Endodermal cell (in vitro differentiated cells): ENCODE results near the gene LRBA. TPM values are rescaled to one million over a fixed set of nuclear protein-coding genes. Genes with fewer than 3 reads are reported as not detected.

Experiments
- DNase-seq: peaks from one replicate; pipeline ENCODE4 v3.0.0-alpha.2; 2017
- H3K27ac ChIP-seq: 2 replicates; pipeline ENCODE4 v1.5.1; 2013; ENCODE audit warnings: mild to moderate bottlenecking, low read depth, low read length, moderate library complexity
- H3K27me3 ChIP-seq: 2 replicates; pipeline ENCODE4 v1.6.1; 2013; ENCODE audit warnings: mild to moderate bottlenecking, low read length, moderate library complexity; ENCODE audit not compliant: insufficient read depth, control insufficient read depth, poor library complexity, severe bottlenecking
- H3K36me3 ChIP-seq: 2 replicates; pipeline ENCODE4 v1.7.0; 2013; ENCODE audit warnings: mild to moderate bottlenecking, low read length, moderate library complexity; ENCODE audit not compliant: control insufficient read depth, insufficient read depth
- H3K4me1 ChIP-seq: one replicate; pipeline ENCODE4 v1.7.0; 2013; ENCODE audit warnings: low read length; ENCODE audit not compliant: control insufficient read depth, insufficient read depth
- H3K4me3 ChIP-seq: 2 replicates; pipeline ENCODE4 v1.5.1; 2013; ENCODE audit warnings: mild to moderate bottlenecking, low read length, moderate library complexity
- H3K9ac ChIP-seq: 2 replicates; pipeline ENCODE4 v1.6.1; 2013; ENCODE audit warnings: mild to moderate bottlenecking, low read length, moderate library complexity; ENCODE audit not compliant: poor library complexity, severe bottlenecking; ENCODE audit errors: extremely low read depth
- H3K9me3 ChIP-seq: 2 replicates; pipeline ENCODE4 v1.6.1; 2013; ENCODE audit warnings: mild to moderate bottlenecking, low read length, moderate library complexity; ENCODE audit not compliant: control insufficient read depth
- H3K27ac Mint-ChIP-seq: 2 replicates; pipeline ENCODE4 v1.8.0; 2020; ENCODE audit warnings: mixed read lengths
- H3K27me3 Mint-ChIP-seq: 2 replicates; pipeline ENCODE4 v1.8.0; 2021; ENCODE audit warnings: mild to moderate bottlenecking, mixed read lengths; ENCODE audit not compliant: insufficient read depth
- H3K36me3 Mint-ChIP-seq: 2 replicates; pipeline ENCODE4 v1.8.0; 2020; ENCODE audit warnings: low read depth, mixed read lengths
- H3K4me1 Mint-ChIP-seq: 2 replicates; pipeline ENCODE4 v1.8.0; 2020; ENCODE audit warnings: mixed read lengths
- H3K4me3 Mint-ChIP-seq: 2 replicates; pipeline ENCODE4 v1.8.0; 2020; ENCODE audit warnings: mild to moderate bottlenecking, moderate library complexity, mixed read lengths
- H3K9me3 Mint-ChIP-seq: 2 replicates; pipeline ENCODE4 v1.8.0; 2020; ENCODE audit warnings: mild to moderate bottlenecking, mixed read lengths
- CTCF ChIP-seq: fragments of 200-600 bp; sonication (generic); conservative IDR thresholded peaks from 2 replicates; pipeline ENCODE4 v1.5.0; 2021; ENCODE audit warnings: antibody characterized with exemption, mild to moderate bottlenecking
- WGBS, 2 experiments: methylation state at CpG; one replicate each; pipeline versions ENCODE4 v1.1.5 to v1.1.7; 2013; ENCODE audit warnings: missing lambda C conversion rate in 2 of 2, mixed read lengths in 1 of 2; ENCODE audit not compliant: insufficient coverage in 1 of 2, insufficient read length in 1 of 2; 5-methylcytosine and 5-hydroxymethylcytosine counted together
- total RNA-seq, 2 donors: library from RNA; stranded (reverse); fragmentation: NEBNext Ultra II Directional in 1 of 2; extraction: Animal tissue kit (Norgen Biotek cat#: 25700) in 1 of 2; gene quantifications; 2 replicates in 1 of 2; 3 replicates in 1 of 2; pipeline ENCODE4 v1.2.1, GENCODE V29; 2021

Gene LRBA
- total RNA-seq, 2 donors from 2014 or later, result 77.3 to 95.9 TPM

GRCh38 chr4:150232029-150232428, 783.1 kb downstream of the LRBA start:
- H3K27me3 Mint-ChIP-seq, result no peaks in the 10 kb centered on the region
- no peak overlapping the region for H3K27ac Mint-ChIP-seq
- H3K4me3 Mint-ChIP-seq, result no peak overlapping the region
- no peaks in the 10 kb centered on the region for H3K9me3 Mint-ChIP-seq
- H3K4me1 Mint-ChIP-seq, result peaks cover 8% of the 10 kb centered on the region
- Histone ChIP-seq H3K27me3 (no peaks in the 10 kb centered on the region), H3K27ac (no peak overlapping the region), H3K9me3 (no peaks in the 10 kb centered on the region), H3K4me3 (no peak overlapping the region), H3K36me3 (no peaks in the 10 kb centered on the region), H3K9ac (no peak overlapping the region), H3K4me1 (no peaks in the 10 kb centered on the region)
- no peaks in the 10 kb centered on the region for H3K36me3 Mint-ChIP-seq
- no peak for TF ChIP-seq CTCF
- WGBS, 2 experiments, result 91 to 98% methylated on average over 6 of the region's 6 CpGs
- no peak for DNase-seq

GRCh38 chr4:150231107-150231770, 783.8 kb downstream of the LRBA start:
- Histone ChIP-seq H3K9me3 (no peaks in the 10 kb centered on the region), H3K36me3 (no peaks in the 10 kb centered on the region), H3K27me3 (no peaks in the 10 kb centered on the region), H3K27ac (no peak overlapping the region), H3K4me3 (no peak overlapping the region), H3K4me1 (no peaks in the 10 kb centered on the region), H3K9ac (no peak overlapping the region)
- TF ChIP-seq CTCF, result no peak
- no peaks in the 10 kb centered on the region for H3K36me3 Mint-ChIP-seq
- H3K9me3 Mint-ChIP-seq, result no peaks in the 10 kb centered on the region
- DNase-seq, result no peak
- H3K27me3 Mint-ChIP-seq, result no peaks in the 10 kb centered on the region
- no peak overlapping the region for H3K27ac Mint-ChIP-seq
- peaks cover 8% of the 10 kb centered on the region for H3K4me1 Mint-ChIP-seq
- H3K4me3 Mint-ChIP-seq, result no peak overlapping the region
- 93% methylated on average over 2 to 4 of the region's 4 CpGs for WGBS, 2 experiments

GRCh38 chr4:150230561-150230960, 784.5 kb downstream of the LRBA start:
- no peaks in the 10 kb centered on the region for H3K27me3 Mint-ChIP-seq
- H3K27ac Mint-ChIP-seq, result no peak overlapping the region
- peak; percentile 20 for DNase-seq
- Histone ChIP-seq H3K27me3 (no peaks in the 10 kb centered on the region), H3K9ac (no peak overlapping the region), H3K27ac (no peak overlapping the region), H3K4me3 (no peak overlapping the region), H3K4me1 (no peaks in the 10 kb centered on the region), H3K9me3 (no peaks in the 10 kb centered on the region), H3K36me3 (no peaks in the 10 kb centered on the region)
- H3K9me3 Mint-ChIP-seq, result no peaks in the 10 kb centered on the region
- no peak for TF ChIP-seq CTCF
- H3K4me1 Mint-ChIP-seq, result peaks cover 8% of the 10 kb centered on the region
- H3K36me3 Mint-ChIP-seq, result no peaks in the 10 kb centered on the region
- H3K4me3 Mint-ChIP-seq, result no peak overlapping the region
- 83 to 89% methylated on average over 2 of the region's 2 CpGs for WGBS, 2 experiments
